K562 (cell line): ENCODE results near the gene PRMT3. TPM values are rescaled to one million over a fixed set of nuclear protein-coding genes. Genes with fewer than 3 reads are reported as not detected.

Experiments
- ATF1 ChIP-seq, 2 experiments: fragments of 450-650 bp in 1 of 2; IDR thresholded peaks; 2 replicates each; pipeline ENCODE4 v1.6.1; 2016; ENCODE audit warnings: missing compliant biosample characterization in 1 of 2, missing genetic modification characterization in 1 of 2
- ATF3 ChIP-seq, 2 experiments: fragments of 450-650 bp in 1 of 2; sonication (generic) in 1 of 2; formaldehyde crosslinking in 1 of 2; IDR thresholded peaks in 1 of 2; conservative IDR thresholded peaks in 1 of 2; 2 replicates each; pipeline versions ENCODE4 v1.6.1 to v1.8.1; 2016 to 2023; ENCODE audit warnings: mild to moderate bottlenecking in 2 of 2, moderate library complexity in 2 of 2, inconsistent platforms in 1 of 2, missing genetic modification reagents in 1 of 2
- BACH1 ChIP-seq: fragments of 200-800 bp; sonication (Bioruptor generic); IDR thresholded peaks from 2 replicates; pipeline ENCODE4 v1.6.1; 2016; ENCODE audit warnings: missing genetic modification characterization, missing compliant biosample characterization
- CHD1 ChIP-seq: fragments of 200-600 bp; sonication (generic); IDR thresholded peaks from one replicate; pipeline ENCODE4 v1.6.1; 2012; ENCODE audit warnings: mild to moderate bottlenecking, moderate library complexity, low read length, inconsistent platforms
- DNMT1 ChIP-seq: fragments of 450-650 bp; IDR thresholded peaks from 2 replicates; pipeline ENCODE4 v1.6.1; 2016; ENCODE audit warnings: antibody characterized with exemption, mild to moderate bottlenecking
- FOXK2 ChIP-seq, 2 experiments: fragments of 450-650 bp; IDR thresholded peaks in 1 of 2; conservative IDR thresholded peaks in 1 of 2; 2 replicates each; pipeline ENCODE4 v1.6.1; 2016; ENCODE audit warnings: low read depth in 2 of 2, mild to moderate bottlenecking in 1 of 2
- JUNB ChIP-seq: fragments of 450-650 bp; formaldehyde crosslinking; conservative IDR thresholded peaks from 2 replicates; pipeline ENCODE4 v1.4.0; 2020; ENCODE audit warnings: mild to moderate bottlenecking
- KDM4B ChIP-seq, 2 experiments: fragments of 450-650 bp in 1 of 2; sonication (generic) in 1 of 2; IDR thresholded peaks; 2 replicates each; pipeline ENCODE4 v1.6.1; 2016 to 2017; ENCODE audit warnings: borderline replicate concordance in 2 of 2, antibody characterized with exemption in 1 of 2, low read depth in 1 of 2, mild to moderate bottlenecking in 1 of 2
- L3MBTL2 ChIP-seq: fragments of 450-650 bp; IDR thresholded peaks from 2 replicates; pipeline ENCODE4 v1.6.1; 2016; ENCODE audit warnings: mild to moderate bottlenecking, moderate library complexity
- MBD1 ChIP-seq: fragments of 250-450 bp; sonication (Bioruptor Pico); IDR thresholded peaks from 2 replicates; pipeline ENCODE4 v1.8.0; 2022; ENCODE audit warnings: inconsistent platforms
- MEF2D ChIP-seq: conservative IDR thresholded peaks from 2 replicates; pipeline ENCODE4 v1.6.1; 2016; ENCODE audit warnings: low read depth, missing genetic modification characterization, missing compliant biosample characterization
- NCOA2 ChIP-seq, 2 experiments: fragments of 450-650 bp; IDR thresholded peaks; 2 replicates each; pipeline ENCODE4 v1.6.1; 2018; ENCODE audit warnings: mild to moderate bottlenecking in 2 of 2, moderate library complexity in 1 of 2; ENCODE audit not compliant: partially characterized antibody in 2 of 2
- NR2C2 ChIP-seq, 2 experiments: fragments of 200-800 bp in 1 of 2; sonication (Bioruptor generic) in 1 of 2; sonication (generic) in 1 of 2; formaldehyde crosslinking in 1 of 2; IDR thresholded peaks; 2 replicates each; pipeline versions ENCODE4 v1.6.1 to v1.8.0; 2016 to 2022; ENCODE audit warnings: mild to moderate bottlenecking in 1 of 2, missing compliant biosample characterization in 1 of 2, missing genetic modification characterization in 1 of 2, missing genetic modification reagents in 1 of 2
- TGIF2 ChIP-seq: sonication (generic); formaldehyde crosslinking; IDR thresholded peaks from 2 replicates; pipeline ENCODE4 v1.8.1; 2022; ENCODE audit warnings: mild to moderate bottlenecking, missing genetic modification reagents, moderate library complexity
- TRIM24 ChIP-seq, 2 experiments: fragments of 450-650 bp; IDR thresholded peaks; 2 replicates each; pipeline ENCODE4 v1.6.1; 2016
- ZKSCAN3 ChIP-seq: fragments of 250-450 bp; sonication (Bioruptor Pico); IDR thresholded peaks from 2 replicates; pipeline ENCODE4 v1.4.0; 2020
- ZNF175 ChIP-seq: fragments of 200-800 bp; sonication (Bioruptor generic); IDR thresholded peaks from 2 replicates; pipeline ENCODE4 v1.6.1; 2016; ENCODE audit warnings: low read depth, mild to moderate bottlenecking, missing genetic modification characterization, missing compliant biosample characterization
- ZNF253 ChIP-seq: fragments of 250-450 bp; sonication (Bioruptor Pico); conservative IDR thresholded peaks from 2 replicates; pipeline ENCODE4 v1.6.1; 2021; ENCODE audit warnings: mild to moderate bottlenecking
- ZNF766 ChIP-seq: fragments of 200-800 bp; sonication (Bioruptor generic); conservative IDR thresholded peaks from 2 replicates; pipeline ENCODE4 v1.6.1; 2016; ENCODE audit warnings: missing genetic modification characterization, missing compliant biosample characterization
- ZSCAN32 ChIP-seq: fragments of 450-650 bp; formaldehyde crosslinking; IDR thresholded peaks from 2 replicates; pipeline ENCODE4 v1.4.0; 2020; ENCODE audit warnings: mild to moderate bottlenecking, moderate library complexity
- polyA plus RNA-seq, 8 experiments: library from polyadenylated mRNA; depleted of rRNA in 4 of 8; stranded (reverse) in 5 of 8; unstranded in 3 of 8; fragments of >200 nt; fragmentation: Nextera tagmentation in 2 of 8; fragmentation: Illumina TruSeq in 1 of 8; extraction: Ambion mirVana in 2 of 8; extraction: Trizol in 1 of 8; gene quantifications; 2 replicates each; pipeline versions ENCODE4 v1.2.1 to v1.2.3, GENCODE V29; 2011 to 2014; ENCODE audit warnings: inconsistent platforms in 1 of 8, missing spikeins in 1 of 8
- total RNA-seq, 7 experiments: library from RNA; depleted of rRNA in 6 of 7; stranded (reverse); fragments of >200 nt in 6 of 7; fragmentation: Illumina TruSeq in 2 of 7; extraction: Trizol in 2 of 7; gene quantifications; 2 replicates each; pipeline versions ENCODE4 v1.2.1 to v1.2.3, GENCODE V29; 2011 to 2021; ENCODE audit warnings: low replicate concordance in 1 of 7
- TF ChIP-seq, protein P1 (sequence below): fragments of 200-800 bp; sonication (Bioruptor generic); IDR thresholded peaks from 2 replicates; pipeline ENCODE4 v1.6.1; 2017; ENCODE audit warnings: missing genetic modification characterization, missing compliant biosample characterization
- TF ChIP-seq, protein P2 (sequence below): fragments of 250-450 bp; sonication (Bioruptor Pico); IDR thresholded peaks from 2 replicates; pipeline ENCODE4 v1.4.0; 2020; ENCODE audit warnings: mild to moderate bottlenecking, moderate library complexity

PRMT3 gene
- total and polyA plus RNA-seq, 9 of the 15 experiments (the other 6 are each of a cell fraction or from before 2014, with no cell fraction given): 24.0 to 62.1 (median 44.7) TPM

- TF ChIP-seq ZNF175 (CRISPR knock-in tag) (0 out of 2 replicates have a peak, but pooled peaks have one; percentile 43), ZSCAN32 (CRISPR knock-in tag) (no peak), ZNF253 (no peak), MBD1 (CRISPR knock-in tag) (no peak), JUNB (CRISPR knock-in tag) (peak; percentile 50; the same call in 1 of the 2 replicates), ZNF766 (CRISPR knock-in tag) (no peak), DNMT1 (no peak), MEF2D (no peak), FOXK2 (conservative IDR thresholded peaks at IDR 0.05 in 1 of 2, IDR thresholded peaks at IDR 0.05 in 1 of 2; ENCODE audit: low read depth in 2 of 2) (0 out of 4 replicates have a peak, but pooled peaks of 1 of the 2 experiments have one; percentile 44), NCOA2 (IDR thresholded peaks at IDR 0.05; ENCODE audit: partially characterized antibody in 2 of 2) (no peak), TGIF2 (CRISPR knock-in tag) (no peak), CHD1 (no peak), TRIM24 (IDR thresholded peaks at IDR 0.05) (peak in 1 of 2 experiments; percentile 43; a peak in 1 of 4 replicates), ATF1 (CRISPR knock-in tag; IDR thresholded peaks at IDR 0.05) (no peak), ATF1 (tag; IDR thresholded peaks at IDR 0.05) (peak; percentile 58), KDM4B (IDR thresholded peaks at IDR 0.05; ENCODE audit: borderline replicate concordance in 2 of 2, low read depth in 1 of 2) (no peak), L3MBTL2 (no peak; the same call in none of the 2 replicates), ZKSCAN3 (CRISPR knock-in tag) (no peak), ATF3 (IDR thresholded peaks at IDR 0.05) (peak; percentile 99), ATF3 (CRISPR knock-in tag; conservative IDR thresholded peaks at IDR 0.05) (peak; percentile 78), NR2C2 (CRISPR knock-in tag; IDR thresholded peaks at IDR 0.05) (no peak), NR2C2 (tag; IDR thresholded peaks at IDR 0.05) (peak; percentile 26; the same call in 1 of the 2 replicates), BACH1 (tag) (peak; percentile 88)
- TF ChIP-seq, protein P1, sequence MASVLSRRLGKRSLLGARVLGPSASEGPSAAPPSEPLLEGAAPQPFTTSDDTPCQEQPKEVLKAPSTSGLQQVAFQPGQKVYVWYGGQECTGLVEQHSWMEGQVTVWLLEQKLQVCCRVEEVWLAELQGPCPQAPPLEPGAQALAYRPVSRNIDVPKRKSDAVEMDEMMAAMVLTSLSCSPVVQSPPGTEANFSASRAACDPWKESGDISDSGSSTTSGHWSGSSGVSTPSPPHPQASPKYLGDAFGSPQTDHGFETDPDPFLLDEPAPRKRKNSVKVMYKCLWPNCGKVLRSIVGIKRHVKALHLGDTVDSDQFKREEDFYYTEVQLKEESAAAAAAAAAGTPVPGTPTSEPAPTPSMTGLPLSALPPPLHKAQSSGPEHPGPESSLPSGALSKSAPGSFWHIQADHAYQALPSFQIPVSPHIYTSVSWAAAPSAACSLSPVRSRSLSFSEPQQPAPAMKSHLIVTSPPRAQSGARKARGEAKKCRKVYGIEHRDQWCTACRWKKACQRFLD (CRISPR knock-in tag): 0 out of 2 replicates have a peak, but pooled peaks have one; percentile 33
- TF ChIP-seq, protein P2, sequence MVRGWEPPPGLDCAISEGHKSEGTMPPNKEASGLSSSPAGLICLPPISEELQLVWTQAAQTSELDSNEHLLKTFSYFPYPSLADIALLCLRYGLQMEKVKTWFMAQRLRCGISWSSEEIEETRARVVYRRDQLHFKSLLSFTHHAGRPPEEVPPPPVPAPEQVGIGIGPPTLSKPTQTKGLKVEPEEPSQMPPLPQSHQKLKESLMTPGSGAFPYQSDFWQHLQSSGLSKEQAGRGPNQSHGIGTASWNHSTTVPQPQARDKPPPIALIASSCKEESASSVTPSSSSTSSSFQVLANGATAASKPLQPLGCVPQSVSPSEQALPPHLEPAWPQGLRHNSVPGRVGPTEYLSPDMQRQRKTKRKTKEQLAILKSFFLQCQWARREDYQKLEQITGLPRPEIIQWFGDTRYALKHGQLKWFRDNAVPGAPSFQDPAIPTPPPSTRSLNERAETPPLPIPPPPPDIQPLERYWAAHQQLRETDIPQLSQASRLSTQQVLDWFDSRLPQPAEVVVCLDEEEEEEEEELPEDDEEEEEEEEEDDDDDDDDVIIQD (CRISPR knock-in tag): no peak
Measured at GRCh38 chr11:20367313-20367948, 20.1 kb upstream of the PRMT3 start (continued).
